Activated CD4-positive, alpha-beta T cell treated with anti-CD3 and anti-CD28 coated beads for 4 hours (primary cell): Measurements from ENCODE around the gene VENTX.

ENCODE experiments used
- DNase-seq, 2 donors: peaks; one replicate each; pipeline ENCODE4 v3.0.0-alpha.2; 2020

The VENTX gene

DNA sequence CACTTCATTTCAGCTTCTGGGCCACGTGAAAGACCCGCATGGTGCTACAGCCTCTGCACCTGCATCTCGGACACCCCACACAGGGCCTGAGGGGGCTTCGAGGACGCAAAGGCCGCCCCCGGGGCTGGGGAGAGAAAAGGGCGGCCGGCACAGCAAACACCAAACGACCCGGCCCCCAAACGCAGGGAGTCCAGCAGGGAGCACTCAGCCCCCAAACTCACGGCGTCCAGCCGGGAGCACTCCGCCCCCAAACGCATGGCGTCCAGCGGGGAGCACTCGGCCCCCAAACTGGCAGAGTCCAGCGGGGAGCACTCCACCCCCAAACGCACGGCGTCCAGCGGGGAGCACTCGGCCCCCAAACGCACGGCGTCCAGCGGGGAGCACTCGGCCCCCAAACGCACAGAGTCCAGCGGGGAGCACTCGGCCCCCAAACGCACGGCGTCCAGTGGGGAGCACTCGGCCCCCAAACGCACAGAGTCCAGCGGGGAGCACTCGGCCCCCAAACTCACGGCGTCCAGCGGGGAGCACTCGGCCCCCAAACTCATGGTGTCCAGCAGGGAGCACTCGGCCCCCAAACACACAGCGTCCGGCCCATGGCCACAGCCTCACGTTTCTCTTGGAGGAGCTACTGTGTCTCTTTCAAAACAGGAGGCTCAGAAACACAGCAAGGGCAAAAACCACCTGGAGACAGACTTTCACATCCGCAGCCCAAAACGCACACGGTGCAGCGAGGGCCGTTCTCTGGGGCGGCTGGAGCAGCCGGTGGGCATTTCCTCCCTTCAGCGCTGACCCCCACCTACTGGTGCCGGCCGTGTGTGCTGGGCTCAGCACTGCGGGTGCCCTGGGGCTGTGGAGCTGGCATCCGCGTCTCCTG lies 34.6 kb upstream of the VENTX start:
- no peak for DNase-seq

DNA sequence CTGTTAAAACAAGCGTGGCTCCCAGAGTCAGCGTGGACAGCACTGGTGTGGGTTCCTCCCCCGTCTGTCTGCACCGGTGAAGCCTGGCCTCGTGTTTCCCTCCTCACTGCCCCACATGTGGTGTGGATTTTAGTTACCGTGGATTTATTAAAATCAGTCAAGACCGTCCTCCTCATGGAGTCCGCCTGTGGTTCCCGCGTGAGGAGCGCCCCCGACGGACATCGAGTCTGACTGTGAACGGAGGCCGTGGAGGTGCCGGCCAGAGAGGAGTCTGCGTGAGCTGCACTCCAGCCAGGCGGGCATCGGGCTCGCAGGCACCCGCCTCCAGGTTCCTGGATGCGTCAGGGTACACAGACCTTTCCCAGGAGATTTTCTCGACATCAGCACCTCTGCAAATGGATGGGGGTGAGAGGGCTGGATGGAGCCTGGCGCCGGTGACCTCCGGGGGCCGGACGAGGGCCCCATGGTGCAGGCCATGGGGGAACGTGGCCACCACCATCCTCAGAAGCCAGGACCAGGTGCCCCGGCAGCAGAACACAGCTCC lies 33.9 kb upstream of the VENTX start:
- no peak for DNase-seq

- no peak for DNase-seq
Observed at GRCh38 chr10:133204226-133205015, 33.2 kb upstream of the VENTX start.

GRCh38 chr10:133205146-133205545 lies 32.5 kb upstream of the VENTX start:
- DNase-seq, result no peak

GRCh38 chr10:133206356-133207040 lies 31.2 kb upstream of the VENTX start:
- no peak for DNase-seq

- DNase-seq, result no peak
Observed at GRCh38 chr10:133207041-133207600, 30.5 kb upstream of the VENTX start.

GRCh38 chr10:133207627-133208026 lies 30.0 kb upstream of the VENTX start:
- no peak for DNase-seq

DNA sequence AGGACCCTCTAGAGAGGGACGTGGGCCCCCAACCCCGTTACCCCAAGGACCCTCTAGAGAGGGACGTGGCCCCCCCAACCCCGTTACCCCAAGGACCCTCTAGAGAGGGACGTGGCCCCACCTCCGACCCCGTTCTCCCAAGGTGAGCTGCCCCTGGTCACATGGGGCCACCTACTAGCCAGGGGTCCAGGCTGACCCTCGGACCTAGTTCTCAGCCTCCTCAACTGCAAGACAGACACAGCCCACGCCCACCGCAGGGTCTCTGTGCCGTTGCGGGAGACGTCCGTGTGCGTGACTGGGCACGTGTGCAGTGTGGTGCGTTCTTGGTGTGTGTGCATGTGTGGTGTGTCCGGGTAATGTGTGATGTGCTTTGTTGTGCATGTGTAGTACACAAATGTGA lies 29.2 kb upstream of the VENTX start:
- DNase-seq, result no peak

DNA sequence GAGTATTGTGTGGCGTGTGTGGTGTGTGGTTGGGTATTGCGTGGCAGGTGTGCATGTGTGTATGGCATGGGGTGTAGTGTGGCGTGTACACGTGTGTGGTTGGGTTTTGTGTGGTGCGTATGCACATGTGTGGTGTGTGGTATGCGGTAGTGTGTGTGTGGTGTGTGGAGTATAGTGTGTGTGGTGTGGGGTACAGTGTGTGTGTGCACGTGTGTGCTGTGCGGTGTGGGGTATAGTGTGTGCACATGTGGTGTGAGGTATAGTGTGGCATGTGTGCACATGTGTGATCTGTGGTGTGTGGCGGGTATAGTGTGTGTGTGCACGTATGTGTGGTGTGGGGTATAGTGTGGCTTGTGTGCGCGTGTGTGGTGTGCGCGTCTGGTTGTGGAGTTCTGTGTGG lies 28.5 kb upstream of the VENTX start:
- no peak for DNase-seq

DNA sequence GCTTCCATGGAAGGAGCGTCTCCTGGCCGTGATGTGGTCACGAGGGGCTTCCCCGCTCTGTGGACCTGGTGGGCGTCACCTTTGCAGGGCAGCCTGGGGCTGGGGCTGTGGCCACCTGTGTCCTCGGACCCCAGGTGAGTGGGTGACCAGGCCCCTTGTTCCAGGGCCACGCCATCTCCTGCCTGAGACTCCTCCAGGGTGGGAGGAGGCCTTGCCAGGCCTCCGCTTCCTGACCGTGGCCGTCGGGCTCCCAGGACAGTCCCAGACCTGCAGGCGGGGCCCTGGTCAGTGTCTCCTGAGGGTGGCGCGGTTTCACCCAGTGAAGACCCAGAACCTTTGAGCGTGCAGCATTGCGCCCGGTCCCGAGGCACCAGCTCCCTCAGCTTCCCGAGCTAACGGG lies 28.0 kb upstream of the VENTX start:
- no peak for DNase-seq

DNA sequence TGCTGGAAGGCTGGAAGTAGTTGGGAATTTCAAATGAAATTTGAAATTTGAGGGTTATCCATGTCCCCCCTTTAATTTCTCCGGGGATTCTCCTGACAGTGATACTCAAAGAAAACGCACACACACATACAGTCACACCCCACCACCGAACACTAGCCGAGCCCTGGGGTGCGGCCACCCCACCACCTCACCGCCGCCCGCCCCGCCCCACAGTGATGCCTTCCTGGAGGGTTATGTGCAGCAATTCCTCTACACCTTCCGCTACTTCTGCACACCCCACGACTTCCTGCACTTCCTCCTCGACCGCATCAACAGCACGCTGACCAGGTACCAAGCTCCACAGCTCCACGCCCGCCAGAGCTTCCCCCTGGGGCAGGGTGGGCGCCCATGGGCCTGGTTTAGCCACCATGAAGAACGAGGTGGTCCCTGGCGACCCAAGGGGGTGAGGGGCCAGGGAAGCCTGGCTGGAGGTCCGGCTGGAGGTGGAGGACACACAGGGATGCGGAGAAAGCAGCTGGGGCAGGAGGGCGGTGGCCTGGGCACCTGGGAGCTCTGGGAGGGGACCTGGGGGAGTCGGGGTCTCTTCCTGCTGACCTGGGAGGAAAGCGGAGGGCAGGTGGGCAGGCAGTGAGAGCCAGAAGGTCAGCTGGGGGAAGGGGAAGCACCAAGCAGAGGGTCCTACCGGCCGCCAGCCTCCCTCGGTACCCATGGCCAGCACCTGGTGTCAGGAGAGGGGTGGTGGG lies 27.1 kb upstream of the VENTX start:
- no peak for DNase-seq

DNA sequence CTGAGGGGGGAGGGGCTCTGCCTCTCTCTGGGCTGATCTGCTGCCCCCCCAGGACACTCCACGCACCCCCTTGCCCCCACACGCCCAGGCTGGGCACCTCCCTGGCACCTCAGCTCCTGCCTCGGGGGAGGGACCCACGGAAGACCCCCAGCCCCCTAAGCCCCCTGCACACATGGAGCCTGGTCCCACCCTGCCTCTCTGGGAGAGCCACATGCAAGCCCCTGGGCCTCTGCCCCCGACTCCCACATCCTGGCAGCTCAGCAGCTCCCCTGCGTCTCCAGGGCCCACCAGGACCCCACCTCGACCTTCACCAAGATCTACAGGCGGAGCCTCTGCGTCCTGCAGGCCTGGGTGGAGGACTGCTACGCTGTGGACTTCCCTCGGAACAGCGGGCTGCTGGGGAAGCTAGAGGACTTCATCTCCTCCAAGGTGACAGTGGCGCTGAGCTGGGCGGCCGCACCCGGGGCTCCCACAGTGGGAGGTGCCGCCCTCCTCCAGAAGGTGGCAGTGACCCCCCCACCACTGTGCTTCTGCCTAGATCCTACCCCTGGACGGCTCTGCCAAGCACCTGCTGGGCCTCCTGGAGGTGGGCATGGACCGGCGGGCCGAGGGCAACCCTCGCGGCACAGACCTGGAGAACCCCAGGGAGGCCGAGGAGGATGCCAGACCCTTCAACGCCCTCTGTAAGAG lies 26.4 kb upstream of the VENTX start:
- no peak for DNase-seq

DNA sequence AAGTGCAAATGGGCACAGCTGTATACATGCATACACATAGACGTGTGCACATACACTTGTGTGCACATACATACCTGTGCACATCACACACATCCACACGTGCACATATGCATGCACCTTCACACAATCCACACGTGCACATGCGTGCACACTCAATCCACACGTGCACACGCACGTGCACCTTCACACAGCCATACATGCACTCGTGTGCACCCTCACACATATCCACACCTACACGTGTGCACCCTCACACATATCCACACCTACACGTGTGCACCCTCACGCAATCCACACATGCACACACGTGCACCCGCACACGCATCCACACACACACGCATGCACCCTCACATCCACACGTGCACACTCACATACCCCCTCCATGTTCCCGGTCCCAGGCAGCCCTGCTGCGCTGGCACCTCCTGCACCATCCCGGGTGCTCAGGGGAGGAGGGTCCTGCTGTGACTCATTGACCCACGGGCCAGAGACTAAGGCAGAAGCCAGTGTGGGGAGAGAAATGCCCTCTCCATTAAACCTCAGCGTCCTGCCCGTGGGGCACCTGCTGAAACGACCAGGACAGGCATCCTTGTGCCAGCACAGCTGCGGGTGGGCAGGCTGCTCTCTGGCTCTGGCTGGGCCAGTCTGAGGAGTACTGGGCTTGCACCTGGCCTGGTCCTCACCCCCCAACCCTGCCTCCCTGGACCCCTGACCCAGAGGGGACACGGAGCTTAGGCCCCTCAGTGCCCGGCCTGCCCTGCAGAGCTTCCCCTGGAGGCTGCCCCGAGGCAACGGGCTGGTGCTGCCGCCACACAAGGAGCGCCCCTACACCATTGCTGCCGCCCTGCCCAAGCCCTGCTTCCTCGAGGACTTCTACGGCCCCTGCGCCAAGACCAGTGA lies 25.4 kb upstream of the VENTX start:
- DNase-seq, result no peak

DNA sequence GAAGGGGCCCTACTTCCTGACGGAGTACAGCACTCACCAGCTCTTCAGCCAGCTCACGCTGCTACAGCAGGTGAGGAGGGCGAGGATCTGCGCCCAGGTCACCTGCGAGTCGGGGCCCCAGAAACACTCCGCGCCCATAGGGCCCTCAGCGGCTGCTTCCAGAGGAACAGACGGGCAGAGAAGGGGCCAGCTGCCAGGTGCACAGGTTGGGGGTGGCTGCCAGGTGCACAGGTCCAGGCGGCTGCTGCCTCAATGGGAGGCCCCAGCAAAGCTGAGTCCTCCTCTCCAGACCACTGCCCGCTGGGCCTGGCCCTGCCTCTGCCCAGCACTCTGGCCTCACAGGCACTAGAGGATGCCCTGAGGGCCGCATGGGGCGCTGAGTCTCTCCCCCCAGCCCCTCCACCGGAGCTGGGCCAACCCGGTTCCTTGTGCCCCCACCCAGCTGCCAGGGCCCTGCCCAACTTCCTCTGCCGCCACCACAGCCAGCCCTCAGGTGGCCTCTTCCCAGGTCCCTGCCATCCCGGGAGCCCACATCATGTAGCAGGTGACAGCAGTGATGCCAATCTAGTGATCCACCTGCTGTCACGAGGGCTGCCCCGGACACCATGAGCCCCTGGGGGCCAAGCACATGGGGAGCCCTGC lies 24.7 kb upstream of the VENTX start:
- DNase-seq, result no peak

DNA sequence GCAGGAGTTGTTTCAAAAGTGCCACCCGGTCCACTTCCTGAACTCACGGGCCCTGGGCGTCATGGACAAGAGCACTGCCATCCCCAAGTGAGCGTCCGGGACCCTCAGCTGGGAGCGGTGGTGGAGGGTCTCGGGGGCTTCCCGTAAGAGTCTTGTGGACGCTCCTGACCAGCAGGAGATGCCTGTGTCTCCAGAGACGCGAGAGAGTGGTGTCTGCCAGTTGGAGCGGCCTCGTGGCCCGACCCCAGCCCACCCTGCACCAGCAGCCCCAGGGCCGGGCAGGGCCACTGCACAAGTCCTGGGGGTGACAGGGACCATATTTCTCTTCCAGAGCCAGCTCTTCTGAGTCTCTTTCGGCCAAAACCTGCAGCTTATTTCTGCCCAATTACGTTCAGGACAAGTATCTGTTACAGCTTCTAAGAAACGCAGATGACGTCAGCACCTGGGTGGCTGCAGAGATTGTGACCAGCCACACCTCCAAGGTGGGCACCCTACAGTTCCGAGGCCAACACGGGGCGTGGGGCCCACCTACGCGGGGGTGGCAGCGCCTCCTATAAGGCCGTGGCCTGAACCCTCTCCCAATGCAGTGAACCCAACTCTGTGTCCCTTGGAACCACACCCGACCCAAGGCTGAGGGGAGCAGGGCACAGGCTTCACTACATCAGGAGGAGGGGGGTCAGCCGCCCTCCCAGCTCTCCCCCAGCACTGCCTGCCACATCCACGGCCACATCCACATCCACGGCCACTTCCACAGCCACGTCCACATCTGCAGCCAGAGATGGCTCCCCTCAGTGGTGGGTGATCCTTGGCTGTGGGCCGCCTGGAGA lies 23.8 kb upstream of the VENTX start:
- DNase-seq, result no peak

DNA sequence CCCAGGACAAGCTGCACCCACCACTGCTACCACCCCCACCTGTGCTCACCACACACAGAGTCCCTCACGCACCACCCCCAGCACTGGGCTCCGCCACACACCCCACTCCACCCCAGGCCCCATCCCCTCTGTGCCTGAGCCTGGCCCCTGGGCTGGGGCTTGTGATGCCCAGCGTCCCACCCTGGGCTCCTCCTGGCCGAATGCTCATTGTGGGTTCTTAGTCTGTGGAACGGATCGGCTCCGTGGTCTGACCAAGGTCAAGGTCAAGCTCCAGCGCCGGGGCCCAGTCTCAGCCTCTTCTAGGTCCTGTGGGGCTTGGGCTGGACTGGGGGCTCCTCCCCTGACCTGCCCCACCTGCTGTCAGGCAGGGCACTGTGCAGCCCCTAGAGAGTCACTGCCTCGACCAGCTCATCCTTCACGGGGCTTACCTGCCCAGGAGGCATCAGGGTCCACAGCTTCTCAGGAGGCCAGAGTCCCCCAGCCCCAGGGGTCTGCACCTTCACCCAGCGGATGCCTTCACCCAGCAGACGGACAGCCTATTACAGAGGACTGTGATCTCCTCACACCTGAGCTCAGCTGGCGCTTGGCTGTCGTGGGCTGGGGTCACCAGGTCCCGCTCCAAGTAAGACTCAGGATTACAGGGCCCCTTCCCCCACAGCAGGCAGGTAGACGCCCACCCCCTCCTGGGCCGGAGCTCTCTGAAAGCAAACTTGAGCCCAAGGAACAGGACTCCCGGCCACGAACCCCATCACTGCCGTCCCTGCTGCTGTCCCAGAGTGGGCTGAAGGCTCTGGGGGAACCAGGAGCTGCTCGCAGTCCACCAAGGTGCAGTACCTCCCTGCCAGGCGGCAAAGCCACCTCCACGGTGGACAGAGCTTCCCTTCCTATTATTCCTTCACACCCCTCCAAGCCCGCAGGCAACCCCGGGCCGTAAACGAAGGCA lies 22.9 kb upstream of the VENTX start:
- DNase-seq, result no peak

GRCh38 chr10:133215586-133215985 lies 22.1 kb upstream of the VENTX start:
- no peak for DNase-seq

GRCh38 chr10:133216776-133217175 lies 20.9 kb upstream of the VENTX start:
- DNase-seq, result no peak
